Measurements from ENCODE around the gene UBE3D.

GRCh38 chr6:82881519-82881918 is 184.1 kb downstream of the UBE3D start:
- no peak for TF ChIP-seq POLR2A (IDR thresholded peaks at IDR 0.05)
- no peak for TF ChIP-seq POLR2AphosphoS5 (IDR thresholded peaks at IDR 0.05)

Measured in transverse colon (tissue), 3 donors.